ENCODE data around the gene SLC12A9.

The SLC12A9 gene

GRCh38 chr7:100864263-100864845, 11.8 kb downstream of the SLC12A9 start:
- DNase-seq, result no peak

GRCh38 chr7:100865372-100865911, 12.9 kb downstream of the SLC12A9 start:
- DNase-seq, result no peak

- DNase-seq, result peak; percentile 20 to 58 (median 53)
Observed at GRCh38 chr7:100865938-100866728, 13.6 kb downstream of the SLC12A9 start.

- DNase-seq, result no peak
Observed at GRCh38 chr7:100866729-100867039, 14.2 kb downstream of the SLC12A9 start.

- DNase-seq, result peak; percentile 90 to 93 (median 90)
Observed at GRCh38 chr7:100867040-100867775, 14.7 kb downstream of the SLC12A9 start, which contains the start of gene TRIP6. TSS of gene TRIP6 (plus strand) at chr7:100867387. CDS start at chr7:100867498, 111 bp downstream.

- DNase-seq, result no peak
Observed at GRCh38 chr7:100867776-100868485, 15.4 kb downstream of the SLC12A9 start.

GRCh38 chr7:100873599-100874299, 21.2 kb downstream of the SLC12A9 start:
- DNase-seq, result no peak

- DNase-seq, result no peak
Observed at GRCh38 chr7:100874300-100874576, 21.7 kb downstream of the SLC12A9 start.

GRCh38 chr7:100874577-100875355, 22.3 kb downstream of the SLC12A9 start, which contains the start of gene SRRT:
TSS of gene SRRT (plus strand) at chr7:100875103. CDS start at chr7:100875591, 488 bp downstream.
- peak; percentile 99 to 100 (median 100) for DNase-seq

- peak; percentile 42 to 62 (median 43) for DNase-seq
Observed at GRCh38 chr7:100875356-100875751, 22.8 kb downstream of the SLC12A9 start.

- DNase-seq, result no peak
Observed at GRCh38 chr7:100878013-100878412, 25.5 kb downstream of the SLC12A9 start.

GRCh38 chr7:100878685-100879084, 26.2 kb downstream of the SLC12A9 start:
- no peak for DNase-seq

- DNase-seq, result no peak
Observed at GRCh38 chr7:100879685-100880261, 27.3 kb downstream of the SLC12A9 start.

GRCh38 chr7:100880645-100881044, 28.1 kb downstream of the SLC12A9 start:
- DNase-seq, result no peak

- DNase-seq, result no peak
Observed at GRCh38 chr7:100881136-100881535, 28.6 kb downstream of the SLC12A9 start.

GRCh38 chr7:100882201-100882600, 29.7 kb downstream of the SLC12A9 start:
- DNase-seq, result no peak

- no peak for DNase-seq
Observed at GRCh38 chr7:100882785-100883526, 30.4 kb downstream of the SLC12A9 start.

GRCh38 chr7:100884736-100885439, 32.4 kb downstream of the SLC12A9 start:
- peak in 1 of 3 donors; percentile 36 for DNase-seq

- DNase-seq, result no peak
Observed at GRCh38 chr7:100885440-100886141, 33.1 kb downstream of the SLC12A9 start.
